Measurements from ENCODE around the gene GALNT10. TPM values are rescaled to one million over a fixed set of nuclear protein-coding genes. Genes with fewer than 3 reads are reported as not detected.

Gene GALNT10, protein sequence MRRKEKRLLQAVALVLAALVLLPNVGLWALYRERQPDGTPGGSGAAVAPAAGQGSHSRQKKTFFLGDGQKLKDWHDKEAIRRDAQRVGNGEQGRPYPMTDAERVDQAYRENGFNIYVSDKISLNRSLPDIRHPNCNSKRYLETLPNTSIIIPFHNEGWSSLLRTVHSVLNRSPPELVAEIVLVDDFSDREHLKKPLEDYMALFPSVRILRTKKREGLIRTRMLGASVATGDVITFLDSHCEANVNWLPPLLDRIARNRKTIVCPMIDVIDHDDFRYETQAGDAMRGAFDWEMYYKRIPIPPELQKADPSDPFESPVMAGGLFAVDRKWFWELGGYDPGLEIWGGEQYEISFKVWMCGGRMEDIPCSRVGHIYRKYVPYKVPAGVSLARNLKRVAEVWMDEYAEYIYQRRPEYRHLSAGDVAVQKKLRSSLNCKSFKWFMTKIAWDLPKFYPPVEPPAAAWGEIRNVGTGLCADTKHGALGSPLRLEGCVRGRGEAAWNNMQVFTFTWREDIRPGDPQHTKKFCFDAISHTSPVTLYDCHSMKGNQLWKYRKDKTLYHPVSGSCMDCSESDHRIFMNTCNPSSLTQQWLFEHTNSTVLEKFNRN
- total RNA-seq, result 13.9 and 15.7 TPM in 2 replicates

DNA sequence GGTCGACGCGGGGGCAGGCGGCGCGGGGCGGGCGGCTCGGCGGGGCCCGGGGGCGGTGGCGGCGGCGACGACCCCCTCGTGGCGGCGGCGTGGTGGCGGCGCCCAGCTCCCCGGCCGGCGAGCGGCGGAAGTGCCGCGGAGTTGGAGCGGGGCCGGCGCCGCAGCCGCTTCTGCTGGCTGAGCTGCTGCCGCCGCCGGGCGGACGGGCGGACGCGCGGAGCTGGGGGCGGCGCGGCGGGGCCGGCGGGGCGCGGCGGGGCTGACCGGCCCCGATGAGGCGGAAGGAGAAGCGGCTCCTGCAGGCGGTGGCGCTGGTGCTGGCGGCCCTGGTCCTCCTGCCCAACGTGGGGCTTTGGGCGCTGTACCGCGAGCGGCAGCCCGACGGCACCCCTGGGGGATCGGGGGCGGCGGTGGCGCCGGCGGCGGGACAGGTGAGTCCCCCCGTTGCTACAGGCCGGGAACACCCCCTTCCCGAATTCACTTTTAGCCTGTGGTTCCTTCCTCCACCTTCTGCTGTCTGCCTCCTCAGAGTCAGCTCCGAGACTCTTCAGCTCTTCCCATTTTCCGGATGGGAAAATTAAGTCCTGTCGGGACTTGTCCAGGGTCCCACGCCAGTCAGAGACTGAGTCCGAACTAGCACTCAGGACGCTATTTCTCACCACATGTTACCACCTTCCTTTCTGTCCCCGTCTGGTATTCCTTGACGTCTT, at the start of gene GALNT10:
GALNT10 (plus strand) TSS at position 139 of the 710 bp plus-strand sequence; CDS start at position 273, 134 bp downstream.

DNA sequence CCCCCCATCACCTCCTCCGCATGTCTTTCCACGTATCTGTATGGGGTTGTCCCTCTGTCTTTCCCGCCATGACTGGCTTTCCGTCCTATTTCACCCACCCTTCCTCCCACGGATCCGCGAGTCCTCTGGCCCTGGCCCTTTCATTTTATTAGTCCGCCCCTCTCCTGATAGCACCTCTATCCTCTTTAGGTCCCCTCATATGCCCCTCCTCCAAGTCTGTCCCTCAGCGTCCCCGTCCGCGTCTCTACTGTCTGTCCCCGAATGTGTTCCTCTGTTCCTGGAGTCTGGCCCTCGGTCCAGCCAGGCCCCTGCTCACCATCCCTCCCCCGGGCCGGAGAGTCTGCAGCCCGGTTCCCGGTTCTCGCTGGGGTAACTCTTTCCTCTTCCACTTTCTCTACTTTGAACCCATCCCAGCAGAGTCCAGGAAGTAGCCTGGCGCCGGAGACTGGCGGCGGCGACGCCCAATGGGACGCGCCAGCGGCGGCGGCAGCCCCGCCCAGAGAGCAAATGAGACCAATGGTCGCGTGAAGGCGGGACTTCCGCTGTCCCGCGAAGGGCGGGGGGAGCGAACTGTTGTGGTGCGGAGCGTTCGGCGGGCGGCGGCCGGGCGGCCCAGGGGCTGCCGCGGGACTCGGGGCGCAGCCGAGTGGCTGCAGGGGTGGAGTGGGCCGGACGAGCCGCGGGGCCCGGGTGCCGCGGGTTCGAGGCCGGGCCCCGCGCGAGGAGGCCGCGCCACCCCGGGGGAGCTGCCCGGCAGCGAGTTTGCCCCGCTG, 255.1 kb downstream of the GALNT10 start, which contains the start of gene SAP30L:
SAP30L (plus strand) TSS at position 576 of the 773 bp plus-strand sequence. CDS start 608 bp downstream, outside the sequence.

Other genes with a start within 250 kb of the GALNT10 start
- 10.0 and 11.7 TPM in 2 replicates for gene FAM114A2, start 151.8 kb upstream of the GALNT10 start, total RNA-seq
- 22.3 and 25.9 TPM in 2 replicates for gene MFAP3, start 151.8 kb upstream of the GALNT10 start, total RNA-seq

Measured in hair follicular keratinocyte (primary cell).